HepG2 (cell line): ENCODE measurements around the gene BIN1. TPM values are rescaled to one million over a fixed set of nuclear protein-coding genes. Genes with fewer than 3 reads are reported as not detected.

ENCODE experiments used
- ATAC-seq: fragments of 200-7000 bp; cut with Tn5 transposase; 3 replicates; pipeline ENCODE4 v1.9.1; 2020; ENCODE audit warnings: mild to moderate bottlenecking, moderate library complexity
- BruUV-seq: library from RNA; stranded (reverse); fragments of 400-500 nt; replicated peaks from 2 replicates; lab custom pipeline; 2021; lab: Mats Ljungman, UMichigan
- CTCF ChIA-PET: fragments of 300-600 bp; formaldehyde crosslinking; extraction: SDS; loops from one replicate; lab custom pipeline; 2021; ENCODE audit warnings: low total read pairs, inconsistent platforms, low intra/inter-chr PET ratio; lab: Yijun Ruan, JAX
- POLR2A ChIA-PET: fragments of 350-600 bp; sonication (Branson Sonifier 250); formaldehyde crosslinking; loops from one replicate; lab custom pipeline; 2020; ENCODE audit warnings: antibody characterized with exemption, inconsistent platforms; lab: Yijun Ruan, JAX
- DNase-seq: peaks from one replicate; pipeline ENCODE4 v3.0.0-alpha.2; 2015; ENCODE audit warnings: low spot score
- FAIRE-seq: peaks from 3 replicates; lab custom pipeline; 2011; peaks lifted over from hg19 to GRCh38; lab: Jason Lieb, UNC
- H2AFZ ChIP-seq: one replicate; pipeline ENCODE4 v1.6.1; 2011; ENCODE audit warnings: low read length, inconsistent platforms
- H3K27ac ChIP-seq: fragments of 300-600 bp; 3 replicates; pipeline ENCODE4 v1.8.0; 2011; ENCODE audit warnings: mixed run types, mild to moderate bottlenecking, mixed read lengths, low read length, inconsistent platforms; ENCODE audit not compliant: insufficient read depth; ENCODE audit errors: extremely low read length
- H3K27me3 ChIP-seq, 2 experiments: fragments of 200-600 bp in 1 of 2; 2 replicates in 1 of 2; 3 replicates in 1 of 2; pipeline versions ENCODE4 v1.6.0 to v1.8.0; 2011; ENCODE audit warnings: low read length in 2 of 2, mild to moderate bottlenecking in 2 of 2, moderate library complexity in 2 of 2, inconsistent platforms in 1 of 2; ENCODE audit not compliant: insufficient read depth in 2 of 2, control insufficient read depth in 1 of 2
- H3K36me3 ChIP-seq, 2 experiments: fragments of 200-600 bp in 1 of 2; replicated peaks in 1 of 2; 2 replicates in 1 of 2; 3 replicates in 1 of 2; pipeline versions ENCODE4 v1.5.1 to v1.8.0; 2011; ENCODE audit warnings: low read length in 2 of 2, inconsistent platforms in 1 of 2; ENCODE audit not compliant: insufficient read depth in 2 of 2, control insufficient read depth in 1 of 2
- H3K4me1 ChIP-seq: 2 replicates; pipeline ENCODE4 v1.5.1; 2012; ENCODE audit warnings: low read length, inconsistent platforms; ENCODE audit not compliant: insufficient read depth
- H3K4me2 ChIP-seq: 2 replicates; pipeline ENCODE4 v1.6.0; 2011; ENCODE audit warnings: low read depth, low read length, inconsistent platforms
- H3K4me3 ChIP-seq, 3 experiments: fragments of 200-600 bp in 1 of 3; sonication (generic), shearing (Covaris generic) in 1 of 3; replicated peaks in 1 of 3; 2 replicates each; pipeline ENCODE4 v1.5.1; 2011 to 2016; ENCODE audit warnings: low read length in 3 of 3, inconsistent platforms in 2 of 3, low read depth in 2 of 3, mild to moderate bottlenecking in 2 of 3, control low read depth in 1 of 3, mixed read lengths in 1 of 3; ENCODE audit not compliant: insufficient read depth in 1 of 3
- H3K79me2 ChIP-seq: one replicate; pipeline ENCODE4 v1.6.1; 2011; ENCODE audit warnings: low read length, inconsistent platforms; ENCODE audit not compliant: insufficient read depth
- H3K9ac ChIP-seq: 2 replicates; pipeline ENCODE4 v1.6.0; 2011; ENCODE audit warnings: mild to moderate bottlenecking, low read depth, low read length, inconsistent platforms; ENCODE audit not compliant: insufficient read depth
- H3K9me3 ChIP-seq: 2 replicates; pipeline ENCODE4 v1.5.1; 2012; ENCODE audit warnings: mild to moderate bottlenecking, low read length
- H4K20me1 ChIP-seq: 2 replicates; pipeline ENCODE4 v1.6.0; 2011; ENCODE audit warnings: inconsistent platforms, mild to moderate bottlenecking, low read length, moderate library complexity; ENCODE audit not compliant: insufficient read depth
- CEBPG ChIP-seq: IDR thresholded peaks from 2 replicates; pipeline ENCODE4 v1.6.1; 2016
- ISX ChIP-seq: sonication (generic); formaldehyde crosslinking; conservative IDR thresholded peaks from 2 replicates; pipeline ENCODE4 v1.5.0; 2020; ENCODE audit warnings: missing genetic modification reagents
- RXRA ChIP-seq: sonication (generic); formaldehyde crosslinking; IDR thresholded peaks from 2 replicates; pipeline ENCODE4 v1.5.1; 2020; ENCODE audit warnings: missing genetic modification reagents
- SMAD1 ChIP-seq: sonication (generic); formaldehyde crosslinking; IDR thresholded peaks from 2 replicates; pipeline ENCODE4 v1.4.0; 2020; ENCODE audit warnings: missing genetic modification reagents, low read depth, mild to moderate bottlenecking, borderline replicate concordance
- TCF12 ChIP-seq, 2 experiments: fragments of 450-650 bp in 1 of 2; sonication (generic) in 1 of 2; formaldehyde crosslinking in 1 of 2; IDR thresholded peaks; 2 replicates each; pipeline versions ENCODE4 v1.6.1 to v1.8.0; 2017 to 2022; ENCODE audit warnings: antibody characterized with exemption in 1 of 2, mild to moderate bottlenecking in 1 of 2, missing genetic modification reagents in 1 of 2, moderate library complexity in 1 of 2
- TP53 ChIP-seq: sonication (generic); formaldehyde crosslinking; conservative IDR thresholded peaks from 2 replicates; pipeline ENCODE4 v1.4.0; 2020; ENCODE audit warnings: missing genetic modification reagents
- ZNF138 ChIP-seq: sonication (generic); formaldehyde crosslinking; IDR thresholded peaks from 2 replicates; pipeline ENCODE4 v1.5.0; 2020; ENCODE audit warnings: mild to moderate bottlenecking, low read depth, missing genetic modification reagents
- ZNF484 ChIP-seq: sonication (generic); formaldehyde crosslinking; IDR thresholded peaks from 2 replicates; pipeline ENCODE4 v1.5.1; 2020; ENCODE audit warnings: mild to moderate bottlenecking, low read depth, missing genetic modification reagents, borderline replicate concordance
- WGBS: methylation state at CpG from one replicate; pipeline ENCODE4 v1.1.6; 2017; ENCODE audit warnings: low lambda C conversion rate; 5-methylcytosine and 5-hydroxymethylcytosine counted together
- in situ Hi-C: cut with HindIII; loops from 2 replicates; pipeline ENCODE4 v1.10.0; 2017; ENCODE audit warnings: low pct_unique_long_range_greater_than_20kb; ENCODE audit not compliant: extremely low pct_ligation_motif_present
- intact Hi-C: fragments of 100-400 bp; cut with micrococcal nuclease; formaldehyde crosslinking; loops from one replicate; pipeline ENCODE4 v1.10.0; 2022; ENCODE audit not compliant: unreplicated experiment
- polyA plus RNA-seq, 8 experiments: library from polyadenylated mRNA; depleted of rRNA in 3 of 8; stranded (reverse) in 7 of 8; unstranded in 1 of 8; fragments of >200 nt; fragmentation: Illumina TruSeq in 4 of 8; extraction: Trizol in 4 of 8; gene quantifications; 2 replicates each; pipeline versions ENCODE4 v1.2.1 to v1.2.3, GENCODE V29; 2011 to 2016; ENCODE audit warnings: low read depth in 4 of 8, missing spikeins in 1 of 8, mixed read lengths in 1 of 8; ENCODE audit not compliant: insufficient read depth in 1 of 8
- total RNA-seq, 5 experiments: library from RNA; depleted of rRNA; stranded (reverse); fragments of >200 nt; fragmentation: Illumina TruSeq; extraction: Trizol; gene quantifications; 2 replicates each; pipeline ENCODE4 v1.2.3, GENCODE V29; 2016; ENCODE audit warnings: low read depth in 1 of 5
- TF ChIP-seq, protein P1 (sequence below): sonication (generic); formaldehyde crosslinking; IDR thresholded peaks from 2 replicates; pipeline ENCODE4 v1.4.0; 2020; ENCODE audit warnings: mild to moderate bottlenecking, missing genetic modification reagents

The BIN1 gene
- total and polyA plus RNA-seq, 2 of the 13 experiments (the other 11 are each of a cell fraction or from before 2014, with no cell fraction given): 0.93 to 1.2 TPM

GRCh38 chr2:127054604-127054930 lies 52.4 kb downstream of the BIN1 start:
- in situ Hi-C loops: no loop called here
- no peak for DNase-seq
- Histone ChIP-seq H3K4me2 (no peak overlapping the region), H3K36me3 (no peaks in the 10 kb centered on the region), H4K20me1 (no peaks in the 10 kb centered on the region), H3K27ac (no peak overlapping the region), H3K27me3 (peaks cover 0 to 3% of the 10 kb centered on the region in 2 experiments; a peak in 2 of 5 replicates)
- no TSS peak for BruUV-seq
- TF ChIP-seq RXRA (CRISPR knock-in tag): no peak
- TF ChIP-seq, protein P1, sequence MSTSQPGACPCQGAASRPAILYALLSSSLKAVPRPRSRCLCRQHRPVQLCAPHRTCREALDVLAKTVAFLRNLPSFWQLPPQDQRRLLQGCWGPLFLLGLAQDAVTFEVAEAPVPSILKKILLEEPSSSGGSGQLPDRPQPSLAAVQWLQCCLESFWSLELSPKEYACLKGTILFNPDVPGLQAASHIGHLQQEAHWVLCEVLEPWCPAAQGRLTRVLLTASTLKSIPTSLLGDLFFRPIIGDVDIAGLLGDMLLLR (CRISPR knock-in tag): no peak
- no peak for TF ChIP-seq ZNF138 (CRISPR knock-in tag)
- no peak for TF ChIP-seq TCF12 (IDR thresholded peaks at IDR 0.05)
- no peak for TF ChIP-seq TCF12 (CRISPR knock-in tag; IDR thresholded peaks at IDR 0.05)
- TF ChIP-seq SMAD1 (CRISPR knock-in tag): no peak
- TF ChIP-seq CEBPG (CRISPR knock-in tag): no peak
- TF ChIP-seq ZNF484 (CRISPR knock-in tag): no peak
- TF ChIP-seq ISX (CRISPR knock-in tag): no peak
- TF ChIP-seq TP53 (CRISPR knock-in tag): no peak
- TF ChIP-seq, all 625 proteins: peak for 0
- intact Hi-C loops: no loop called here
- ChIA-PET CTCF (no interaction called here), POLR2A (no interaction called here)
- Histone ChIP-seq H3K4me1 (peaks cover 12% of the 10 kb centered on the region), H3K9me3 (no peaks in the 10 kb centered on the region), H3K9ac (no peak overlapping the region), H2AFZ (no peak overlapping the region), H3K79me2 (no peaks in the 10 kb centered on the region), H3K4me3 (no peak overlapping the region)
- FAIRE-seq (no peak), ATAC-seq (no peak)
- 84% methylated on average over 7 of the region's 7 CpGs for WGBS
